Thoracic aorta (tissue), 2 donors: Measurements from ENCODE around the gene SLC39A11. TPM values are rescaled to one million over a fixed set of nuclear protein-coding genes. Genes with fewer than 3 reads are reported as not detected.

ENCODE experiments used
- ATAC-seq: fragments of 150-250 bp; one replicate; pipeline ENCODE4 v1.8.0; 2017; ENCODE audit warnings: low read depth; ENCODE audit not compliant: insufficient number of reproducible peaks, low FRiP score
- DNase-seq: peaks from one replicate; pipeline ENCODE4 v3.0.0-alpha.2; 2020; ENCODE audit warnings: low spot score
- H3K27ac ChIP-seq, 2 donors: fragments of 200-600 bp; sonication (generic); 1 replicate in 1 of 2; 2 replicates in 1 of 2; pipeline ENCODE4 v1.5.1; 2016; ENCODE audit warnings: mild to moderate bottlenecking in 2 of 2, moderate library complexity in 2 of 2
- H3K27me3 ChIP-seq: fragments of 200-600 bp; sonication (generic); replicated peaks from 2 replicates; pipeline ENCODE4 v1.6.0; 2016; ENCODE audit warnings: mild to moderate bottlenecking; ENCODE audit not compliant: insufficient read depth
- H3K36me3 ChIP-seq: fragments of 200-600 bp; sonication (generic); one replicate; pipeline ENCODE4 v1.5.1; 2016
- H3K4me1 ChIP-seq, 2 donors: fragments of 200-600 bp; sonication (generic); 1 replicate in 1 of 2; 2 replicates in 1 of 2; pipeline versions ENCODE4 v1.5.1 to v1.6.0; 2016; ENCODE audit warnings: low read depth in 2 of 2, mild to moderate bottlenecking in 1 of 2; ENCODE audit not compliant: control insufficient read depth in 1 of 2
- H3K4me3 ChIP-seq: fragments of 200-600 bp; sonication (generic); 2 replicates; pipeline ENCODE4 v1.5.1; 2016; ENCODE audit warnings: mild to moderate bottlenecking
- H3K9me3 ChIP-seq: fragments of 200-600 bp; sonication (generic); 2 replicates; pipeline ENCODE4 v1.5.1; 2016
- CTCF ChIP-seq: fragments of 200-600 bp; sonication (generic); IDR thresholded peaks from one replicate; pipeline ENCODE4 v1.5.1; 2019; ENCODE audit warnings: antibody characterized with exemption
- total RNA-seq, 2 donors: library from RNA; depleted of rRNA; stranded (reverse); fragments of >200 nt; gene quantifications; one replicate each; pipeline versions ENCODE4 v1.1.0 to v1.2.3, GENCODE V29; 2016

SLC39A11 gene
- total RNA-seq, 2 donors from 2014 or later: 12.0 to 29.1 TPM

GRCh38 chr17:72915625-72916081 is 176.8 kb downstream of the SLC39A11 start:
- no peak overlapping the region for H3K27ac ChIP-seq
- H3K27me3 ChIP-seq: no peaks in the 10 kb centered on the region
- no peak for TF ChIP-seq CTCF
- no peaks in the 10 kb centered on the region for H3K4me1 ChIP-seq
- H3K4me3 ChIP-seq: no peak overlapping the region
- ATAC-seq: no peak
- DNase-seq: no peak
- no peaks in the 10 kb centered on the region for H3K9me3 ChIP-seq
- no peaks in the 10 kb centered on the region for H3K36me3 ChIP-seq

- TF ChIP-seq CTCF: no peak
- ATAC-seq (no peak), DNase-seq (no peak)
- no peaks in the 10 kb centered on the region for H3K27me3 ChIP-seq
- H3K9me3 ChIP-seq: no peaks in the 10 kb centered on the region
- H3K4me1 ChIP-seq: no peaks in the 10 kb centered on the region
- H3K4me3 ChIP-seq: no peak overlapping the region
- H3K36me3 ChIP-seq: no peaks in the 10 kb centered on the region
- H3K27ac ChIP-seq: no peak overlapping the region
Observed at GRCh38 chr17:72913142-72913682, 179.3 kb downstream of the SLC39A11 start.

DNA sequence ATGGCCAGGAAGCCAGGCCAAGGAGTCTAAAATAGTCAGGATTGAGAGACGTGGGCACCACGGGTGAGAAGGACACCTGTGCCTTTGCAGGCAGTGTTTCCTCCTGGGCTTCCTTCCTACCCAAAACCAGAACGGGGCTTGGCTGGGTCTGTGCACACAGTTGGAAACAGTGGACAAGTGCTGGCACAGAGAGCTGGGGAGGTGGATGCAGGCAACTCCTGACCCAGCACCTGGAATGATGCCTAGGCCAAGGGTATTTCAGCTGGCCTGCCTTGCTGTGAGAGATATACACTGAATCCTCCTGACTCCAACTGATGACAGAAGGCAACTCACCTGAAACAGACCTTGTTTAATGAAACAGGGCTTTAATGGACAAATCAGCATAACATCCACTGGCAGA is 186.2 kb downstream of the SLC39A11 start:
- Histone ChIP-seq H3K4me3 (no peak overlapping the region), H3K27me3 (no peaks in the 10 kb centered on the region), H3K27ac (no peak overlapping the region), H3K36me3 (no peaks in the 10 kb centered on the region), H3K4me1 (no peaks in the 10 kb centered on the region), H3K9me3 (no peaks in the 10 kb centered on the region)
- DNase-seq (no peak), ATAC-seq (no peak)
- no peak for TF ChIP-seq CTCF

- Histone ChIP-seq H3K4me3 (no peak overlapping the region), H3K36me3 (no peaks in the 10 kb centered on the region), H3K9me3 (no peaks in the 10 kb centered on the region), H3K27me3 (no peaks in the 10 kb centered on the region), H3K4me1 (no peaks in the 10 kb centered on the region), H3K27ac (no peak overlapping the region)
- ATAC-seq: no peak
- no peak for DNase-seq
- no peak for TF ChIP-seq CTCF
Observed at GRCh38 chr17:72903522-72903921, 189.0 kb downstream of the SLC39A11 start.

- H3K4me3 ChIP-seq: no peak overlapping the region
- no peaks in the 10 kb centered on the region for H3K4me1 ChIP-seq
- no peaks in the 10 kb centered on the region for H3K9me3 ChIP-seq
- ATAC-seq (no peak), DNase-seq (no peak)
- H3K36me3 ChIP-seq: no peaks in the 10 kb centered on the region
- H3K27me3 ChIP-seq: no peaks in the 10 kb centered on the region
- H3K27ac ChIP-seq: no peak overlapping the region
- no peak for TF ChIP-seq CTCF
Observed at GRCh38 chr17:72901657-72902056, 190.8 kb downstream of the SLC39A11 start.
